Keratinocyte (primary cell): ENCODE measurements around the gene CKMT2. TPM values are rescaled to one million over a fixed set of nuclear protein-coding genes. Genes with fewer than 3 reads are reported as not detected.

Experiments
- DNase-seq: peaks from one replicate; pipeline ENCODE4 v3.0.0-alpha.2; 2011; ENCODE audit warnings: low read depth, missing footprints, low spot score
- FAIRE-seq: peaks from 2 replicates; lab custom pipeline; 2011; peaks lifted over from hg19 to GRCh38; lab: Jason Lieb, UNC
- H2AFZ ChIP-seq: 2 replicates; pipeline ENCODE4 v1.6.0; 2012; ENCODE audit warnings: low read length, control low read depth, inconsistent platforms; ENCODE audit not compliant: control insufficient read depth
- H3K27ac ChIP-seq: 2 replicates; pipeline ENCODE4 v1.5.1; 2011; ENCODE audit warnings: low read length; ENCODE audit not compliant: control insufficient read depth, insufficient read depth
- H3K27me3 ChIP-seq: 3 replicates; pipeline ENCODE4 v1.6.0; 2011; ENCODE audit warnings: low read length; ENCODE audit not compliant: control insufficient read depth, insufficient read depth; ENCODE audit errors: extremely low read depth
- H3K36me3 ChIP-seq, 2 experiments: 2 replicates in 1 of 2; 3 replicates in 1 of 2; pipeline ENCODE4 v1.5.1; 2011; ENCODE audit warnings: low read length in 2 of 2, mild to moderate bottlenecking in 1 of 2; ENCODE audit not compliant: control insufficient read depth in 2 of 2, insufficient read depth in 2 of 2; ENCODE audit errors: extremely low read depth in 1 of 2
- H3K4me1 ChIP-seq: 3 replicates; pipeline ENCODE4 v1.5.1; 2011; ENCODE audit warnings: low read length; ENCODE audit not compliant: control insufficient read depth, insufficient read depth; ENCODE audit errors: extremely low read depth
- H3K4me2 ChIP-seq: 3 replicates; pipeline ENCODE4 v1.6.0; 2011; ENCODE audit warnings: low read depth, low read length; ENCODE audit not compliant: control insufficient read depth, insufficient read depth; ENCODE audit errors: extremely low read depth
- H3K4me3 ChIP-seq, 3 experiments: fragments of 200-600 bp in 1 of 3; sonication (generic) in 1 of 3; 2 replicates in 2 of 3; 3 replicates in 1 of 3; pipeline ENCODE4 v1.5.1; 2011 to 2016; ENCODE audit warnings: low read length in 3 of 3, mild to moderate bottlenecking in 3 of 3, control low read depth in 2 of 3, inconsistent platforms in 1 of 3, low read depth in 1 of 3, mixed read lengths in 1 of 3, mixed run types in 1 of 3, moderate library complexity in 1 of 3; ENCODE audit not compliant: control insufficient read depth in 2 of 3, insufficient read depth in 2 of 3; ENCODE audit errors: extremely low read depth in 1 of 3
- H3K79me2 ChIP-seq: 2 replicates; pipeline ENCODE4 v1.6.0; 2012; ENCODE audit warnings: low read length; ENCODE audit not compliant: control insufficient read depth, insufficient read depth
- H3K9ac ChIP-seq: 3 replicates; pipeline ENCODE4 v1.6.0; 2011; ENCODE audit warnings: low read length; ENCODE audit not compliant: control insufficient read depth, insufficient read depth; ENCODE audit errors: extremely low read depth
- H3K9me1 ChIP-seq: 3 replicates; pipeline ENCODE4 v1.6.0; 2011; ENCODE audit warnings: low read length; ENCODE audit not compliant: control insufficient read depth, insufficient read depth; ENCODE audit errors: extremely low read depth
- H3K9me3 ChIP-seq: 2 replicates; pipeline ENCODE4 v1.5.1; 2012; ENCODE audit warnings: low read depth, low read length; ENCODE audit not compliant: control insufficient read depth
- H4K20me1 ChIP-seq: 3 replicates; pipeline ENCODE4 v1.6.0; 2011; ENCODE audit warnings: low read length; ENCODE audit not compliant: control insufficient read depth, insufficient read depth; ENCODE audit errors: extremely low read depth
- CTCF ChIP-seq, 3 experiments: IDR thresholded peaks in 1 of 3; conservative IDR thresholded peaks in 1 of 3; optimal IDR thresholded peaks in 1 of 3; 2 replicates in 2 of 3; 3 replicates in 1 of 3; pipeline versions ENCODE3 to v1.5.1; 2011; ENCODE audit warnings: low read length in 3 of 3, mild to moderate bottlenecking in 3 of 3, moderate library complexity in 2 of 3, control low read depth in 1 of 3, inconsistent platforms in 1 of 3; ENCODE audit not compliant: insufficient read depth in 2 of 3; ENCODE audit errors: extremely low read depth in 1 of 3
- EZH2 ChIP-seq: IDR thresholded peaks from one replicate; pipeline ENCODE4 v1.6.1; 2012; ENCODE audit warnings: inconsistent platforms, mild to moderate bottlenecking, low read length, moderate library complexity
- dilution Hi-C: fragments of 300-500 bp; cut with MboI; formaldehyde crosslinking; loops from one replicate; pipeline ENCODE4 v1.7.0; 2020; ENCODE audit warnings: low sequenced_read_pairs; ENCODE audit not compliant: extremely low pct_ligation_motif_present
- polyA plus RNA-seq, 5 experiments: library from polyadenylated mRNA; depleted of rRNA in 3 of 5; stranded (reverse) in 3 of 5; stranded (forward) in 1 of 5; unstranded in 1 of 5; fragments of >200 nt; gene quantifications; 1 replicate in 1 of 5; 2 replicates in 3 of 5; 3 replicates in 1 of 5; pipeline versions ENCODE4 v1.2.1 to v1.2.3, GENCODE V29; 2011 to 2012; ENCODE audit warnings: missing spikeins in 2 of 5, low read depth in 1 of 5, low replicate concordance in 1 of 5

Gene CKMT2
- polyA plus RNA-seq, 1 donor (not counting 4 experiments of a cell fraction or from before 2014, with no cell fraction given), result not detected

- dilution Hi-C loops, result no loop called here
- no peaks in the 10 kb centered on the region for H4K20me1 ChIP-seq
- H3K79me2 ChIP-seq, result no peaks in the 10 kb centered on the region
- no peaks in the 10 kb centered on the region for H3K36me3 ChIP-seq
- no peaks in the 10 kb centered on the region for H3K9me1 ChIP-seq
- H2AFZ ChIP-seq, result no peak overlapping the region
- TF ChIP-seq EZH2 (no peak), CTCF (optimal IDR thresholded peaks at IDR 0.05 in 1 of 3, IDR thresholded peaks at IDR 0.05 in 1 of 3, conservative IDR thresholded peaks at IDR 0.05 in 1 of 3; ENCODE audit: extremely low read depth in 1 of 3, insufficient read depth in 2 of 3, low read length in 3 of 3) (no peak)
- H3K9me3 ChIP-seq, result no peaks in the 10 kb centered on the region
- FAIRE-seq (no peak), DNase-seq (no peak)
- no peaks in the 10 kb centered on the region for H3K27me3 ChIP-seq
- H3K9ac ChIP-seq, result no peak overlapping the region
- peaks cover 7% of the 10 kb centered on the region for H3K4me1 ChIP-seq
- no peak overlapping the region for H3K4me3 ChIP-seq
- no peak overlapping the region for H3K4me2 ChIP-seq
- no peak overlapping the region for H3K27ac ChIP-seq
Observed at GRCh38 chr5:81184749-81185110, 48.4 kb upstream of the CKMT2 start.

- dilution Hi-C loops, result no loop called here
- no peak for TF ChIP-seq CTCF (optimal IDR thresholded peaks at IDR 0.05 in 1 of 3, IDR thresholded peaks at IDR 0.05 in 1 of 3, conservative IDR thresholded peaks at IDR 0.05 in 1 of 3; ENCODE audit: extremely low read depth in 1 of 3, insufficient read depth in 2 of 3, low read length in 3 of 3)
- no peak for TF ChIP-seq EZH2
Observed at GRCh38 chr5:81187885-81188284, 45.2 kb upstream of the CKMT2 start.

More at GRCh38 chr5:81187885-81188284, 45.2 kb upstream of the CKMT2 start:
- Histone ChIP-seq H4K20me1 (no peaks in the 10 kb centered on the region), H3K36me3 (no peaks in the 10 kb centered on the region), H3K79me2 (no peaks in the 10 kb centered on the region), H3K9me3 (no peaks in the 10 kb centered on the region), H3K27ac (no peak overlapping the region), H3K9ac (no peak overlapping the region), H2AFZ (no peak overlapping the region), H3K27me3 (peaks cover 5% of the 10 kb centered on the region), H3K4me3 (no peak overlapping the region), H3K4me2 (no peak overlapping the region), H3K9me1 (no peaks in the 10 kb centered on the region), H3K4me1 (no peaks in the 10 kb centered on the region)
- FAIRE-seq (no peak), DNase-seq (no peak)
